Smooth muscle cell (in vitro differentiated cells): ENCODE measurements around the gene AKR1C3. TPM values are rescaled to one million over a fixed set of nuclear protein-coding genes. Genes with fewer than 3 reads are reported as not detected.
"Not testable (repeated sequence)": the region's sequence is repeated elsewhere in the genome, so short reads cannot be mapped to it uniquely, and the experiment has no call there.

Experiments
- DNase-seq: peaks from one replicate; lab custom pipeline; 2025; ENCODE audit not compliant: unreplicated experiment; lab: John Stamatoyannopoulos, UW
- H2AFZ ChIP-seq: fragments of 200-600 bp; sonication (generic); 2 replicates; pipeline ENCODE4 v1.6.0; 2016; ENCODE audit warnings: antibody characterized with exemption, low read depth, mild to moderate bottlenecking
- H3F3A ChIP-seq: fragments of 200-600 bp; sonication (generic); 2 replicates; pipeline ENCODE4 v1.6.0; 2017; ENCODE audit warnings: antibody characterized with exemption, low read depth
- H3K27ac ChIP-seq: fragments of 200-600 bp; sonication (generic); 2 replicates; pipeline ENCODE4 v1.5.1; 2016; ENCODE audit warnings: low read depth, mild to moderate bottlenecking
- H3K27me3 ChIP-seq: fragments of 200-600 bp; sonication (generic); 2 replicates; pipeline ENCODE4 v1.6.1; 2016; ENCODE audit warnings: low read depth, mild to moderate bottlenecking
- H3K36me3 ChIP-seq: fragments of 200-600 bp; sonication (generic); 2 replicates; pipeline ENCODE4 v1.5.1; 2016; ENCODE audit warnings: low read depth
- H3K4me1 ChIP-seq: fragments of 200-600 bp; sonication (generic); 2 replicates; pipeline ENCODE4 v1.5.1; 2016; ENCODE audit warnings: low read depth
- H3K4me2 ChIP-seq: fragments of 200-600 bp; sonication (generic); 2 replicates; pipeline ENCODE4 v1.6.0; 2016; ENCODE audit warnings: mild to moderate bottlenecking
- H3K4me3 ChIP-seq: fragments of 200-600 bp; sonication (generic); 2 replicates; pipeline ENCODE4 v1.5.1; 2016; ENCODE audit warnings: mild to moderate bottlenecking
- H3K79me2 ChIP-seq: fragments of 200-600 bp; sonication (generic); 2 replicates; pipeline ENCODE4 v1.6.0; 2016; ENCODE audit warnings: low read depth, mild to moderate bottlenecking
- H3K9ac ChIP-seq: fragments of 200-600 bp; sonication (generic); 2 replicates; pipeline ENCODE4 v1.6.0; 2016; ENCODE audit warnings: low read depth
- H3K9me3 ChIP-seq: fragments of 200-600 bp; sonication (generic); replicated peaks from 2 replicates; pipeline ENCODE4 v1.5.1; 2016; ENCODE audit warnings: low read depth
- H4K20me1 ChIP-seq: fragments of 200-600 bp; sonication (generic); 2 replicates; pipeline ENCODE4 v1.6.0; 2016; ENCODE audit warnings: low read depth
- WGBS: methylation state at CpG from one replicate; pipeline ENCODE4 v1.1.7; 2016; ENCODE audit warnings: low lambda C conversion rate; 5-methylcytosine and 5-hydroxymethylcytosine counted together
- polyA plus RNA-seq: library from polyadenylated mRNA; unstranded; fragments of >200 nt; fragmentation: Nextera tagmentation; extraction: Ambion mirVana; gene quantifications from 2 replicates; pipeline ENCODE4 v1.2.1, GENCODE V29; 2016
- total RNA-seq: library from RNA; depleted of rRNA; stranded (reverse); fragments of >200 nt; gene quantifications from 2 replicates; pipeline ENCODE4 v1.2.3, GENCODE V29; 2014
- TF ChIP-seq, protein P1 (sequence below): fragments of 200-600 bp; sonication (generic); IDR thresholded peaks from 2 replicates; pipeline ENCODE4 v1.5.1; 2017; ENCODE audit warnings: borderline replicate concordance, mild to moderate bottlenecking, antibody characterized with exemption; ENCODE audit not compliant: insufficient read depth, poor library complexity, severe bottlenecking

AKR1C3 gene
- total and polyA plus RNA-seq, 2 experiments from 2014 or later, result 0.27 to 4.5 TPM

DNA sequence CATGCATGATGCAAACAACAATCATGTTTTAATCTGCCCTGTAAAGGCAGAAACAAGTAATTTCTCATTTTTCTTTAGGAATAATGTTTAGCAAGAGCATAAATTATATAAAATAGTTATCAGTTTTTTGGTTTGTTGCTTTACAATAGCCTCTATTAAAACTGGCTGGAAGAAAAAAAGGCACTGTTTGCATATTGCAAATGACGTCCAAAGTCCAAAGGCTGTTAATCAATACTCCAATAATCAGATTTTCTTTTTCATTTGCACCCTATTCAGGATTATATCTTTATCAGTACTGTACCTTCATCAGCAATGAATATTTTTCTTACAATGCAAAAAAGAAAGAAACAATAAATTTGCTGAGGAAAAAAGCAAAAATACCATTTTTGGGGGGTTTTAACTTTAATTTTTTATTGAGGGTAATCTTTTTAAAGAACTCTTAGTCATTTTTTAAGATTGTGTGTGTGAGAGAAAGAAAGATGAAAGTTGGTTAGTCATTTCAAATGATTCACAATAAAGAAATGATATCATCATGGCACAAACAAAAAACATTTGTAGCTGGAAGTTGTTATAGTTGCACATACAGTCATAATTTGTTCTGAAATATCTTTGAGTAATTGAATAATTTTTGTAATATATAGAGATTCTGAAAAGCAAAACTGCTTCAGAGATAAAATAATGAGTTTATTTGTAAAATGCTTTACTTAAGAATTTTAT is 46.1 kb upstream of the AKR1C3 start:
- Histone ChIP-seq H3K9ac (no peak overlapping the region), H3K27ac (no peak overlapping the region), H3K4me2 (peak overlapping the region; percentile 35), H3K4me3 (no peak overlapping the region), H3F3A (no peaks in the 10 kb centered on the region), H2AFZ (no peak overlapping the region), H3K27me3 (no peaks in the 10 kb centered on the region), H4K20me1 (no peaks in the 10 kb centered on the region), H3K36me3 (no peaks in the 10 kb centered on the region), H3K4me1 (no peaks in the 10 kb centered on the region), H3K79me2 (no peaks in the 10 kb centered on the region), H3K9me3 (no peaks in the 10 kb centered on the region)
- DNase-seq, result no peak
- WGBS, result 95% methylated on average over 1 of the region's 1 CpG
- TF ChIP-seq, protein P1, sequence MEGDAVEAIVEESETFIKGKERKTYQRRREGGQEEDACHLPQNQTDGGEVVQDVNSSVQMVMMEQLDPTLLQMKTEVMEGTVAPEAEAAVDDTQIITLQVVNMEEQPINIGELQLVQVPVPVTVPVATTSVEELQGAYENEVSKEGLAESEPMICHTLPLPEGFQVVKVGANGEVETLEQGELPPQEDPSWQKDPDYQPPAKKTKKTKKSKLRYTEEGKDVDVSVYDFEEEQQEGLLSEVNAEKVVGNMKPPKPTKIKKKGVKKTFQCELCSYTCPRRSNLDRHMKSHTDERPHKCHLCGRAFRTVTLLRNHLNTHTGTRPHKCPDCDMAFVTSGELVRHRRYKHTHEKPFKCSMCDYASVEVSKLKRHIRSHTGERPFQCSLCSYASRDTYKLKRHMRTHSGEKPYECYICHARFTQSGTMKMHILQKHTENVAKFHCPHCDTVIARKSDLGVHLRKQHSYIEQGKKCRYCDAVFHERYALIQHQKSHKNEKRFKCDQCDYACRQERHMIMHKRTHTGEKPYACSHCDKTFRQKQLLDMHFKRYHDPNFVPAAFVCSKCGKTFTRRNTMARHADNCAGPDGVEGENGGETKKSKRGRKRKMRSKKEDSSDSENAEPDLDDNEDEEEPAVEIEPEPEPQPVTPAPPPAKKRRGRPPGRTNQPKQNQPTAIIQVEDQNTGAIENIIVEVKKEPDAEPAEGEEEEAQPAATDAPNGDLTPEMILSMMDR, result no peak

DNA sequence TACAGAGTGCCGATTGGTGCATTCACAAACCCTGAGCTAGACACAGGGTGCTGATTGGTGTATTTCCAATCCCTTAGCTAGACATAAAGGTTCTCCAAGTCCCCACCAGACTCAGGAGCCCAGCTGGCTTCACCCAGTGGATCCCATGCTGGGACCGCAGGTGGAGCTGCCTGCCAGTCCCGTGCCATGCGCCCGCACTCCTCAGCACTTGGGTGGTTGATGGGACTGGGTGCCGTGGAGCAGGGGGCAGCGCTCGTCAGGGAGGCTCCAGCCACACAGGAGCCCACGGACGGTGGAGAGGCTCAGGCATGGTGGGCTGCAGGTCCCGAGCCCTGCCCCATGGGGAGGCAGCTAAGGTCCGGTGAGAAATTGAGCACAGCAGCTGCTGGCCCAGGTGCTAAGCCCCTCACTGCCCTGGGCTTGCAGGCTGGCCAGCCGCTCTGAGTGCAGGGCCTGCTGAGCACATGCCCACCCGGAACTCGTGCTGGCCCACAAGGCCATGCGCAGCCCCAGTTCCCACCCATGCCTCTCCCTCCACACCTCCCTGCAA is 41.2 kb upstream of the AKR1C3 start:
- 97% methylated on average over 16 of the region's 16 CpGs for WGBS
- H3K79me2 ChIP-seq, H3K4me1 ChIP-seq, H3K27ac ChIP-seq, H3K4me3 ChIP-seq, DNase-seq, H3K9ac ChIP-seq, H3K36me3 ChIP-seq, H3K4me2 ChIP-seq, H3K9me3 ChIP-seq, H2AFZ ChIP-seq, H3F3A ChIP-seq, H3K27me3 ChIP-seq, H4K20me1 ChIP-seq: not testable (repeated sequence)

DNA sequence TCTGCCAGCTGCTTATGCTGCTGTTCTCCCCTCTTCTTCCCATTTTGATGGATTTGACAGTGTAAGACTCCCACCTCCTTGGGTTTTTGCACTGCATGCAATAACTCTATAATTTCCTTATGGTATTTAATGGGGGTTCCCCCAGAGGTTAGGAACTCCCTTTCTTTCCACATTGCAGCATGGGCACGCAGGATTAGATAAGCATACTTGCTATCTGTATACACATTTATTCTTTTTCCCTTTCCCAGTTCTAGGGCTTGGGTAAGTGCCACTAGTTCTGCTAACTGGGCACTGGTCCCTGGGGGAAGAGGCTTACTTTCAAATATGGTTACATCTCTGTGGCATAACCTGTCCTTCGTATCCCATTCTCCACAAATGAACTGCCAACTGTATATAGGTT is 39.4 kb upstream of the AKR1C3 start:
- H2AFZ ChIP-seq, H3F3A ChIP-seq, H3K27ac ChIP-seq, H3K79me2 ChIP-seq, H4K20me1 ChIP-seq, H3K9ac ChIP-seq, H3K9me3 ChIP-seq, H3K4me1 ChIP-seq, H3K36me3 ChIP-seq, DNase-seq, H3K4me3 ChIP-seq, H3K4me2 ChIP-seq, H3K27me3 ChIP-seq: not testable (repeated sequence)
- WGBS, result 100% methylated on average over 2 of the region's 2 CpGs

DNA sequence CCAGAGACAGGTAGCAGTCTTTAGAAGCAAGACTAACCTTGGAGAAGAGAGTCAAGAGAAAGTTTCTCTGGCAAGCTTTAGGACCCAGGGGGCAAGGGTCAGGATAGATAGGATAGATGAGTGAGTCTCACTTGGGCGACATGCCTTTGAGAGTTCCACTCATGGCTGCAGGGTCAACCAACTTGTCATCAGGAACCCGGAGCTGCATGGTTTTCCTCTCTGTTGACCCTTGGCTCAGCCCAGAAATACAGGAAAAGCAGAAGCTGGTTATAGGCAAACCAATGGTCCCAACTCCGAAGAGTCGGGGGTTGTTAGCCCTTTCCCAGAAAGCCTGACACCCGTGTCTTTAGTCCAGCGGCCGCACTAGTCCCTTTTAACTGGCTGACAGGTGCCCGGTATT is 34.9 kb upstream of the AKR1C3 start:
- H3K4me3 ChIP-seq, DNase-seq, H3K4me2 ChIP-seq, H3K36me3 ChIP-seq, H2AFZ ChIP-seq, H3K27me3 ChIP-seq, H3K9ac ChIP-seq, H3F3A ChIP-seq, H3K79me2 ChIP-seq, H3K9me3 ChIP-seq, H4K20me1 ChIP-seq, H3K27ac ChIP-seq, H3K4me1 ChIP-seq: not testable (repeated sequence)
- over 99% methylated on average over 8 of the region's 8 CpGs for WGBS

DNA sequence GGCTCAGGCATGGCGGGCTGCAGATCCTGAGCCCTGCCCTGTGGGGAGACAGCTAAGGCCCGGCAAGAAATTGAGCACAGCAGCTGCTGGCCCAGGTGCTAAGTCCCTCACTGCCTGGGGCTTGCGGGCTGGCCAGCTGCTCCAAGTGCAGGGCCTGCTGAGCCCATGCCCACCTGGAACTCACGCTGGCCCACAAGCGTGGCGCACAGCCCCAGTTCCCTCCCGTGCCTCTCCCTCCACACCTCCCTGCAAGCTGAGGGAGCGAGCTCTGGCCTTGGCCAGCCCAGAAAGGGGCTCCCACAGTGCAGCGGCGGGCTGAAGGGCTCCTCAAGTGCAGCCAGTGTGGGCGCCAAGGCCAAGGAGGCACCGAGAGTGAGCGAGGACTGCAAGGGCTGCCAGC is 33.4 kb upstream of the AKR1C3 start:
- H3K79me2 ChIP-seq, H3K4me1 ChIP-seq, H3K36me3 ChIP-seq, H3K27me3 ChIP-seq, H2AFZ ChIP-seq, H3F3A ChIP-seq, DNase-seq, H3K4me2 ChIP-seq, H3K9me3 ChIP-seq, H3K27ac ChIP-seq, H3K4me3 ChIP-seq, H3K9ac ChIP-seq, H4K20me1 ChIP-seq: not testable (repeated sequence)
- 95% methylated on average over 13 of the region's 13 CpGs for WGBS
